TTC549 (cell line): ENCODE measurements around the gene COQ2.

Experiments used
- FAIRE-seq: peaks from 2 replicates; lab custom pipeline; 2012; peaks lifted over from hg19 to GRCh38; lab: Jason Lieb, UNC

The COQ2 gene

GRCh38 chr4:83216959-83217683 is 67.5 kb downstream of the COQ2 start:
- FAIRE-seq = no peak

GRCh38 chr4:83214079-83214478 is 70.5 kb downstream of the COQ2 start:
- FAIRE-seq = no peak
